ENCODE results near the gene OSBPL6. TPM values are rescaled to one million over a fixed set of nuclear protein-coding genes. Genes with fewer than 3 reads are reported as not detected.

OSBPL6 gene
- total RNA-seq, 1 experiment from 2014 or later = 4.6 TPM

DNA sequence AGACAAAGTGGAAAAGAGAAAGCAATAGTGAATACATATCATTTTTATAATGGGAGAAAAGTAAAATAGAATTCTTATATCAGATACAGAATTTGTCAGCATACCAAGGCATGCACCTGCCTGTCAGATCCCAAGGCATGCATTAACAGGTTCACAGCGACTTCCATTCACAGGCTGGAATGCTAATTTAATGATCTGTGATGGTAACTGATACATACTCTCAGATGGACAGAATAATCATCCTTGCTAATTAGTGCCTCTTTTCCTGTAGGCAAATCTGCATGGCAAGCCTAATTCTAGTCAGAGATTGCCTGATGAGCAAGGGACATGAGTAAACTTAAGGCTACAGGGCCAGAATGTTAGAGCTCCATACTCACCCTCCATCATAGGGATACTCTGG, 180.6 kb downstream of the OSBPL6 start:
- H3T11ph ChIP-seq (ENCODE audit: low read length) = no peak overlapping the region
- no CpG with 5 or more reads among the region's 1 CpG for WGBS (ENCODE audit: extremely low coverage, insufficient read length, low lambda C conversion rate)
- no peak overlapping the region for H2BK5ac ChIP-seq (ENCODE audit: insufficient read length, low read length)

More for the DNA sequence above, 180.6 kb downstream of the OSBPL6 start:
- no peaks in the 10 kb centered on the region for H3K9me3 ChIP-seq (ENCODE audit: control insufficient read depth, low read depth, low read length)
- H3K4me1 ChIP-seq (ENCODE audit: insufficient read depth, low read length) = no peaks in the 10 kb centered on the region
- H3K36me3 Mint-ChIP-seq (ENCODE audit: insufficient read depth in 1 of 3, low read depth in 3 of 3) = no peaks in the 10 kb centered on the region
- H3K9ac ChIP-seq (ENCODE audit: extremely low read depth, insufficient read length, low read length) = no peak overlapping the region
- H3K4ac ChIP-seq (ENCODE audit: low read depth, low read length) = no peak overlapping the region
- H4K8ac ChIP-seq (replicated peaks; ENCODE audit: insufficient read length, low read depth, low read length) = no peak overlapping the region
- no peak overlapping the region for H3K56ac ChIP-seq (ENCODE audit: insufficient read length, low read depth, low read length)
- no peaks in the 10 kb centered on the region for H3K4me1 Mint-ChIP-seq
- H3K23ac ChIP-seq (ENCODE audit: insufficient read length, low read depth, low read length) = no peak overlapping the region
- H4K91ac ChIP-seq (ENCODE audit: insufficient read length, low read depth, low read length) = no peak overlapping the region
- no peak overlapping the region for H2AK5ac ChIP-seq (ENCODE audit: insufficient read length, low read length)
- H4K5ac ChIP-seq (ENCODE audit: insufficient read length, low read depth, low read length) = no peak overlapping the region
- H3K9me3 Mint-ChIP-seq = no peaks in the 10 kb centered on the region
- no peaks in the 10 kb centered on the region for H4K20me1 ChIP-seq (ENCODE audit: control insufficient read depth, insufficient read depth, insufficient read length)
- H3K23me2 ChIP-seq (ENCODE audit: insufficient read length, low read depth, low read length, poor library complexity, severe bottlenecking) = no peaks in the 10 kb centered on the region
- H3K79me2 ChIP-seq (ENCODE audit: insufficient read depth, low read length) = no peaks in the 10 kb centered on the region
- H3K27me3 Mint-ChIP-seq (ENCODE audit: low read depth) = no peaks in the 10 kb centered on the region; the same call in 1 of the 2 replicates
- no peak overlapping the region for H3K27ac Mint-ChIP-seq
- H3K79me1 ChIP-seq (ENCODE audit: insufficient read depth, low read depth, low read length, poor library complexity, severe bottlenecking) = no peaks in the 10 kb centered on the region
- no peak overlapping the region for H2BK15ac ChIP-seq (ENCODE audit: low read depth, low read length)
- no peak overlapping the region for H3K4me3 Mint-ChIP-seq
- DNase-seq = no peak
- H3K4me2 ChIP-seq (ENCODE audit: insufficient read depth, insufficient read length, low read length) = no peak overlapping the region
- no peak overlapping the region for H2AFZ ChIP-seq (ENCODE audit: low read length)
- no peak overlapping the region for H2BK120ac ChIP-seq (ENCODE audit: low read depth, low read length, poor library complexity, severe bottlenecking)
- no peak overlapping the region for H3K18ac ChIP-seq (ENCODE audit: insufficient read length, low read depth, low read length)
- H2BK12ac ChIP-seq (ENCODE audit: insufficient read length, low read depth, low read length) = no peak overlapping the region
- H3K27me3 ChIP-seq (ENCODE audit: insufficient read depth, low read length) = no peaks in the 10 kb centered on the region
- no peak overlapping the region for H2BK20ac ChIP-seq (ENCODE audit: low read depth, low read length, poor library complexity, severe bottlenecking)
- no peak overlapping the region for H3K14ac ChIP-seq (ENCODE audit: insufficient read depth, low read length)
- TF ChIP-seq, protein P1, sequence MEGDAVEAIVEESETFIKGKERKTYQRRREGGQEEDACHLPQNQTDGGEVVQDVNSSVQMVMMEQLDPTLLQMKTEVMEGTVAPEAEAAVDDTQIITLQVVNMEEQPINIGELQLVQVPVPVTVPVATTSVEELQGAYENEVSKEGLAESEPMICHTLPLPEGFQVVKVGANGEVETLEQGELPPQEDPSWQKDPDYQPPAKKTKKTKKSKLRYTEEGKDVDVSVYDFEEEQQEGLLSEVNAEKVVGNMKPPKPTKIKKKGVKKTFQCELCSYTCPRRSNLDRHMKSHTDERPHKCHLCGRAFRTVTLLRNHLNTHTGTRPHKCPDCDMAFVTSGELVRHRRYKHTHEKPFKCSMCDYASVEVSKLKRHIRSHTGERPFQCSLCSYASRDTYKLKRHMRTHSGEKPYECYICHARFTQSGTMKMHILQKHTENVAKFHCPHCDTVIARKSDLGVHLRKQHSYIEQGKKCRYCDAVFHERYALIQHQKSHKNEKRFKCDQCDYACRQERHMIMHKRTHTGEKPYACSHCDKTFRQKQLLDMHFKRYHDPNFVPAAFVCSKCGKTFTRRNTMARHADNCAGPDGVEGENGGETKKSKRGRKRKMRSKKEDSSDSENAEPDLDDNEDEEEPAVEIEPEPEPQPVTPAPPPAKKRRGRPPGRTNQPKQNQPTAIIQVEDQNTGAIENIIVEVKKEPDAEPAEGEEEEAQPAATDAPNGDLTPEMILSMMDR (conservative IDR thresholded peaks at IDR 0.05) = no peak
- no peak overlapping the region for H3K27ac ChIP-seq (ENCODE audit: insufficient read length, low read depth, low read length)

Measured in H9 (cell line).